ENCODE data around the gene SPATS2. TPM values are rescaled to one million over a fixed set of nuclear protein-coding genes. Genes with fewer than 3 reads are reported as not detected.

SPATS2 gene
- total RNA-seq, 1 donor from 2014 or later = 13.8 TPM

- H3K9me3 ChIP-seq = no peaks in the 10 kb centered on the region
- no peak for TF ChIP-seq CTCF (IDR thresholded peaks at IDR 0.05)
- no peaks in the 10 kb centered on the region for H3K36me3 ChIP-seq
- no peaks in the 10 kb centered on the region for H3K27me3 ChIP-seq
- no peak for DNase-seq (ENCODE audit: low spot score in 2 of 2)
- intact Hi-C loops (cut with DNase I) = no loop called here
- H3K4me3 ChIP-seq = no peak overlapping the region
- H3K4me1 ChIP-seq = no peaks in the 10 kb centered on the region
- H3K27ac ChIP-seq = no peak overlapping the region
Measured at GRCh38 chr12:49404956-49405355, 37.7 kb downstream of the SPATS2 start.

GRCh38 chr12:49410818-49411217 lies 43.6 kb downstream of the SPATS2 start:
- H3K4me3 ChIP-seq = no peak overlapping the region
- intact Hi-C loops (cut with DNase I) = no loop called here
- DNase-seq (ENCODE audit: low spot score in 2 of 2) = no peak
- no peak for TF ChIP-seq CTCF (IDR thresholded peaks at IDR 0.05)
- no peaks in the 10 kb centered on the region for H3K9me3 ChIP-seq
- H3K27me3 ChIP-seq = no peaks in the 10 kb centered on the region
- no peak overlapping the region for H3K27ac ChIP-seq
- H3K36me3 ChIP-seq = no peaks in the 10 kb centered on the region
- no peaks in the 10 kb centered on the region for H3K4me1 ChIP-seq

- Histone ChIP-seq H3K27ac (no peak overlapping the region), H3K4me1 (no peaks in the 10 kb centered on the region), H3K36me3 (no peaks in the 10 kb centered on the region), H3K27me3 (no peaks in the 10 kb centered on the region), H3K4me3 (no peak overlapping the region), H3K9me3 (no peaks in the 10 kb centered on the region)
- no peak for TF ChIP-seq CTCF (IDR thresholded peaks at IDR 0.05)
- intact Hi-C loops (cut with DNase I) = no loop called here
- DNase-seq (ENCODE audit: low spot score in 2 of 2) = no peak
Measured at GRCh38 chr12:49413010-49413409, 45.7 kb downstream of the SPATS2 start.

GRCh38 chr12:49413796-49414195 lies 46.5 kb downstream of the SPATS2 start:
- intact Hi-C loops (cut with DNase I) = no loop called here
- H3K9me3 ChIP-seq = no peaks in the 10 kb centered on the region
- H3K27me3 ChIP-seq = no peaks in the 10 kb centered on the region
- no peak for DNase-seq (ENCODE audit: low spot score in 2 of 2)
- H3K4me3 ChIP-seq = no peak overlapping the region
- H3K27ac ChIP-seq = no peak overlapping the region
- H3K36me3 ChIP-seq = no peaks in the 10 kb centered on the region
- H3K4me1 ChIP-seq = no peaks in the 10 kb centered on the region
- no peak for TF ChIP-seq CTCF (IDR thresholded peaks at IDR 0.05)

- H3K27me3 ChIP-seq = no peaks in the 10 kb centered on the region
- H3K36me3 ChIP-seq = no peaks in the 10 kb centered on the region
- intact Hi-C loops (cut with DNase I) = no loop called here
- H3K4me3 ChIP-seq = no peak overlapping the region
- H3K9me3 ChIP-seq = no peaks in the 10 kb centered on the region
- no peak overlapping the region for H3K27ac ChIP-seq
- TF ChIP-seq CTCF (IDR thresholded peaks at IDR 0.05) = no peak
- no peaks in the 10 kb centered on the region for H3K4me1 ChIP-seq
- DNase-seq (ENCODE audit: low spot score in 2 of 2) = no peak
Measured at GRCh38 chr12:49414364-49414763, 47.1 kb downstream of the SPATS2 start.

GRCh38 chr12:49415521-49415970 lies 48.3 kb downstream of the SPATS2 start:
- TF ChIP-seq CTCF (IDR thresholded peaks at IDR 0.05) = no peak
- no peaks in the 10 kb centered on the region for H3K36me3 ChIP-seq
- intact Hi-C loops (cut with DNase I) = no loop called here

More at GRCh38 chr12:49415521-49415970, 48.3 kb downstream of the SPATS2 start:
- DNase-seq (ENCODE audit: low spot score in 2 of 2) = no peak
- no peaks in the 10 kb centered on the region for H3K4me1 ChIP-seq
- no peak overlapping the region for H3K27ac ChIP-seq
- no peaks in the 10 kb centered on the region for H3K9me3 ChIP-seq
- H3K4me3 ChIP-seq = no peak overlapping the region
- no peaks in the 10 kb centered on the region for H3K27me3 ChIP-seq
